NCI-H460 (cell line): ENCODE measurements around the gene HOXD1. TPM values are rescaled to one million over a fixed set of nuclear protein-coding genes. Genes with fewer than 3 reads are reported as not detected.

Source experiments
- DNase-seq: peaks from one replicate; pipeline ENCODE4 v3.0.0-alpha.2; 2016; ENCODE audit warnings: low read depth; ENCODE audit errors: extremely low read depth
- total RNA-seq: library from RNA; depleted of rRNA; stranded (reverse); fragments of >200 nt; shearing (Covaris generic); gene quantifications from 2 replicates; pipeline ENCODE4 v1.2.3, GENCODE V29; 2014

HOXD1 gene
- total RNA-seq, 1 experiment from 2014 or later = not detected

GRCh38 chr2:176178757-176179295 is 9.6 kb upstream of the HOXD1 start:
- no peak for DNase-seq

GRCh38 chr2:176181551-176181950 is 6.9 kb upstream of the HOXD1 start:
- DNase-seq = no peak

DNA sequence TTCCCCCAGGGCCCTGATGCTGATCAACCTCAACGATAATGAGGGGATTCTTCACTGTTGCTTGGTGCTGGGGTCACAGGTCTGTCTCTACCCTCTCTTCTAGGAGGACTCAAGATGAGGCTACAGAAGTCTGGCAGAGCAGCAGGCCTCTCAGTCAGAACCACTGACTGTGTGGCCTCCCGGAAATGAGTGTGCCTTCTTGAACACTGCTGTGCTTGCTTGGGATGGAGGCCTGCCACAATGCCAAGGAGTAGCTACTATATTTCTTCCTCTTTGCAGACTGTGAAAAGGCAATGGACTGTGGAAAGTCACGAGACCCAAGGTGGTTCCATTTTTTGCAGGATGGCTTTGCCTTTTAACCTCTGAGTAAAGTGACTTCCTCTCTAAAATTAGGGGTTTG is 5.8 kb upstream of the HOXD1 start:
- DNase-seq = no peak

GRCh38 chr2:176184749-176185148 is 3.7 kb upstream of the HOXD1 start:
- no peak for DNase-seq

DNA sequence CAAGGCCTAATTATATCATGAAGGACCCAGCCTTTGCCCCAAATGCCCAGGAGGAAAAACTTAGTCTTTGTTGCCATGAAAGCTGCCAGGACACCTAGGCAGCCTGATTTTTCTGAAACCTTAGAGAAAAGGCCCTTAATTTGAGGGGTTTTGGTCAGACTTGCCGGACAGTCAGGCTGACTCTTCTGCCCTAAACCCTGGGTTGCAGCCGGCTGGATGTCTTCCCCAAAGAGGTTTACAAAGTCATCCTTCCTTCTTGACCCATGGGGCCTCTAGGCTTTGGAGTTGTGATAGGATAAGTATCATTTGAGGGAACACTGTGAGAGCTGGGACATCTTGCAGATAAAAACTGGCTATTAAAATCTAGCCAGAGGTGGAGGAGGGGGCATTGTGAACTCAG is 2.4 kb upstream of the HOXD1 start:
- DNase-seq = no peak

DNA sequence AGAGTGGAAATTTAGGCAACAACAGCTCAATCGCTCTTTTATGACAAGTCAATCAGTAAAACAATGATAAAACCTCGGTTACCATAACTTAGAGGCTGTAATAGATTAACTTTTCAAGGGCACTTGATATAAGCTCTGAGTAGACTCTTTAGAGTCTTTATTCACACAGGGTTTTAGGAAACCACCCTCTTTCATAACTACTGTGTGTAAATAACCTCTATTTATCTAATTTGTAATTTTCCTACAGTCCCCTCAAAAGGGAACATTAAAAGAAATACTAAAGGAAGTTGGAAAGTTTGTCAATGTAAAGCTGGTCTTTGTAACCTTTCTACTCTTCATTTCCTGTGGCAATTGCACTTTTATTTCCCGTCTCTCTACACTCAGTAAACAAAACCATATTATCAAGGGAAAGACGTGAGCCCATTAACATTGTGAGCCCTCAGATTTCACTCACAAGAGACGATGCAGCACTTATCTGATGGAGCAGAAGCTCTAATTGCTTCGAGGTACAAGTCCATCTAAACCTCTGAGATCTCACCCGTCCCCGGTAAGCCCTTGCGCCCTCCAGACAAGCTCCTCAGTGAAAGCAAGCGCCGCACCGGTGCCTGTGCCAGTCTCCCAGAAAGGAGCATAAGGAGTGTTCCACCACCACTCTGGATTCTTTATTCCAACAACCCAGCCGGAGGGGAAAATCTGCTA is 1.1 kb upstream of the HOXD1 start:
- no peak for DNase-seq

DNA sequence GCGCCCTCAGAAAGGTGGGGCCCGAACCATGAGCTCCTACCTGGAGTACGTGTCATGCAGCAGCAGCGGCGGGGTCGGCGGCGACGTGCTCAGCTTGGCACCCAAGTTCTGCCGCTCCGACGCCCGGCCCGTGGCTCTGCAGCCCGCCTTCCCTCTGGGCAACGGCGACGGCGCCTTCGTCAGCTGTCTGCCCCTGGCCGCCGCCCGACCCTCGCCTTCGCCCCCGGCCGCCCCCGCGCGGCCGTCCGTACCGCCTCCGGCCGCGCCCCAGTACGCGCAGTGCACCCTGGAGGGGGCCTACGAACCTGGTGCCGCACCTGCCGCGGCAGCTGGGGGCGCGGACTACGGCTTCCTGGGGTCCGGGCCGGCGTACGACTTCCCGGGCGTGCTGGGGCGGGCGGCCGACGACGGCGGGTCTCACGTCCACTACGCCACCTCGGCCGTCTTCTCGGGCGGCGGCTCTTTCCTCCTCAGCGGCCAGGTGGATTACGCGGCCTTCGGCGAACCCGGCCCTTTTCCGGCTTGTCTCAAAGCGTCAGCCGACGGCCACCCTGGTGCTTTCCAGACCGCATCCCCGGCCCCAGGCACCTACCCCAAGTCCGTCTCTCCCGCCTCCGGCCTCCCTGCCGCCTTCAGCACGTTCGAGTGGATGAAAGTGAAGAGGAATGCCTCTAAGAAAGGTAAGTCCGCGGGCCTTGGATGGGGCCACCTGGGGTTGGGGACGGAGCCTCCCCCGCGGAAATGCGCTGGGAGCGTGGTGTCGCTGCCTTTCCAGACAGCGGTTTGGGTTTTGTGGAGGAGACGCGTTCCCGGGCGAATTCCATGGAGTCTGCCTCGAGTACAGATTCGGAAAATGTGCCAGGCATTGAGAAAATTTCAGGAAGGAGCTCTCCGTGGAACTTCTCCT is 559 bp downstream of the HOXD1 start:
- DNase-seq = no peak

DNA sequence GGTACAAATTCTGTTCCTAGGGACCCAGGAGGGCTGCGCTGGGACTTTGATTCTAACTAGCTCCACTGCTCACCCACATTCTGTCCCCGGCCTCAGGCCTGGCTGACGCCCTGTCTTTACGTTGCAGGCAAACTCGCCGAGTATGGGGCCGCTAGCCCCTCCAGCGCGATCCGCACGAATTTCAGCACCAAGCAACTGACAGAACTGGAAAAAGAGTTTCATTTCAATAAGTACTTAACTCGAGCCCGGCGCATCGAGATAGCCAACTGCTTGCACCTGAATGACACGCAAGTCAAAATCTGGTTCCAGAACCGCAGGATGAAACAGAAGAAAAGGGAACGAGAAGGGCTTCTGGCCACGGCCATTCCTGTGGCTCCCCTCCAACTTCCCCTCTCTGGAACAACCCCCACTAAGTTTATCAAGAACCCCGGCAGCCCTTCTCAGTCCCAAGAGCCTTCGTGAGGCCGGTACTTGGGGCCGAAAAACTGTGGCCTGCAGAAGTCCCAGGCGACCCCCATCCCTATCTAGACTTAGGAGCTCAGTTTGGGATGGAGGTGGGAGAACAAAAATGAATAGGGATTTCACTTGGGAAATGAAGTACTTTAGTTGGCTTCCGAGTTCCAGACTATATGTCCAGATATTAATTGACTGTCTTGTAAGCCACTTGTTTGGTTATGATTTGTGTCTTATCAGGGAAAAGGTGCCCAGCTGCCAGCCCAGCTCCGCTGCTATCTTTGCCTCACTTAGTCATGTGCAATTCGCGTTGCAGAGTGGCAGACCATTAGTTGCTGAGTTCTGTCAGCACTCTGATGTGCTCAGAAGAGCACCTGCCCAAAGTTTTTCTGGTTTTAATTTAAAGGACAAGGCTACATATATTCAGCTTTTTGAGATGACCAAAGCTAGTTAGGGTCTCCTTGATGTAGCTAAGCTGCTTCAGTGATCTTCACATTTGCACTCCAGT is 1.5 kb downstream of the HOXD1 start:
- DNase-seq = no peak

- no peak for DNase-seq
Measured at GRCh38 chr2:176192351-176192750, 3.9 kb downstream of the HOXD1 start.

DNA sequence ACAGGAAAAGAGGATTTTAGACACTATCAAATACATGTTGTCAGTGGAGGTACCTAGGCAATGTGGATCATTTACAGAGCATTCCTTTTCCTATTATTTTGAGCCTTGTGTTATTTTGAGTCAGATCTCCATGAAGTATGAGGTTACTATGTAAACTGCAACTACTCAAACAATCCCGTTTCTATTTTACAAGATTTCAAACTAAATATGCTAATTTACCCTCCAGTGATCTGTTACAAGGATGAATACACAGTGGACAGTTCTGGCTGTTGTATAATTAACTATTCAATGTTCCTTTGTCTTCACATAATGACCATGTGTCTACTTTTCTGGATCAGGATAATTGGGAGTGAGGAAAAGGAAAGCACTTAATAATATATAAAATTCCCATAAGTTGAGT is 4.6 kb downstream of the HOXD1 start:
- DNase-seq = no peak

GRCh38 chr2:176199902-176200301 is 11.4 kb downstream of the HOXD1 start:
- DNase-seq = no peak

DNA sequence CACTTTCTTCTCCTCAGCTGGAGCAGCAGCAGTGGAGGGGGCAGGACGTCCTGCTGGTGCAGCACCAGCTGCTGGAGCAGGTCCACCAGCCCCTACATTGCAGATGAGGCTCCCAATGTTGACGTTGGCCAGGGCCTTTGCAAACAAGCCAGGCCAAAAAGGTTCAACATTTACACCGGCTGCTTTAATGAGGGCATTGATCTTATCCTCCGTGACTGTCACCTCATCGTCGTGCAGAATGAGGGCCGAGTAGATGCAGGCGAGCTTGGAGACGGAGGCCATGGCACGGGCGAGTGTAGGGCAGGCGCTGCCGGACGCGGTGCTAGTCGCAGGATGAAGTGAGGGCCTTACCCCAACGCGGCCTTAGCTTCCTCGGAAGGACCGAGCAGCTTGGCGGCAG is 12.5 kb downstream of the HOXD1 start:
- no peak for DNase-seq

- DNase-seq = no peak
Measured at GRCh38 chr2:176202491-176202890, 14.0 kb downstream of the HOXD1 start.

GRCh38 chr2:176205126-176205525 is 16.7 kb downstream of the HOXD1 start:
- DNase-seq = no peak

DNA sequence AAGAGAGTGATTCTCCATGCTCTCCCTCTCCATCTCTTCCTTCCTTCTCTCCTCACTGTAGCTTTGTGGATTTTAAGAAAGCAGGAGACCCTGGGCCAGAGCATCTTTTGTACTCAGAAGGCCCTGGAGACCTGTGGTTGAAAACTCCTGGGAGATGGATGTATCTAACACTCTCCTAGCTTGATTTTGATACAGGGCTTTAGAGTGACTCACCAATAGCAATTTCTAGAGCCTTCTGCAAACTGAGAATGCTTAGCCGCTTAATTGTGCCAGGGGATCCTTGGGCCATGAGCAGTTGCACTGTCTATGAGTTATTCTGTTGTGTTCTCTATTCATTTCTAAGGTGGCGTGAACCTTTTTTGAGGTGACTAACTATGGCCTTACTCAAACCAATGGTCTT is 17.7 kb downstream of the HOXD1 start:
- no peak for DNase-seq

DNA sequence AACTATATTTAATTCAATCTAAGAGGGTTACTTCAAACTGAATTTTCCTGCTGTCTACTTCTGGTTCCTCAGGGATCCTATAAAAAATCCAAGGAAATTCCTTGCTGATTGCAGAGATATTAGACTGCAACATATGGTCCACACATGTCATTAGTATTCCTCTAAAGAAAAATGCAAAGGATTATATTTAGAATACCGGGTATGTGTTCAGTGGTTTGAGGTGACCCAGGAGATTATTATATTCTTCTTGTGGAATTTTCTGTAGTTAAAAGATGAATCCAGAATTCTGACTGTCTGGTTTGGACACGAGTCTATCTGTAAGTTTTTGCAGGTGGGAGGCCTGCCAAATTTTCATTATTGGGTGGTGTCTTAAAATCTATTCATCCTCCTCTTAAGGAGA is 18.2 kb downstream of the HOXD1 start:
- DNase-seq = no peak

DNA sequence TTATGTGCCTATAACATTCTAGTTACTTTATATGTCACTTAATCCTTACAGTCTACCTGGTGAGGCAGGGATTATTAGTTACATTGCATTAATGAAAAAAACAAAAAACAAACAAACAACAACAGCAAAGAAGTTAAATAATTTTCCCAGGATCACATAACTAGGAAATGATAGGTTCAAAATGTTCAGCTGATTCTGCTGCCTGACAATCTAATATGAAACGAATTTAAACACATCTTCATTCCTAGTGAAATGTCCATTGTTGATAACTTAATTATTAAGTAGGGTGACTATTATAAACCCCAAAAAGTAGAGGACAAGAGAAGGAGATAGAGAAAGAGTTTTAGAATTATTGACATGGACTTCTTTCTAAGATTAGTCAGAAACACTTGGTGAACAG is 22.6 kb downstream of the HOXD1 start:
- no peak for DNase-seq

DNA sequence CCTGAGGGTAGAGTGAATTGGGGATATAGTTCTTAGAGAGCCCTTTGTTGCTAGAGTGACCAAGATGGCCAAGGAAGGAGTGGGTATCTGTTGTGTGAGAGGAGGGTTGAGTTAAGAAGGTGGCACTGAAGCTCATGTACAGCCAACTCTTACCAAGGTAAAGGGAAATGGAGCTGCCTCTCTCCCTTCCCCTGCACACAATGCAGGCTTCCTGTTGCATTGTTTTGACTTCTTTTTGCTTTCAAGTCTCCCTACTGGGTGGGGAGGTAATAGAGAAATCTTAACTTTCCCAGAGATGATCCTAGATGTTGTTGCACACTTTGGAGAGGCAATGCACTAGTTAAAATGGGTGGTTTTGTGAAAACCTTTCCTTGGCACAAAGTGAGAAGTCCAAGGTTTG is 23.8 kb downstream of the HOXD1 start:
- no peak for DNase-seq

DNA sequence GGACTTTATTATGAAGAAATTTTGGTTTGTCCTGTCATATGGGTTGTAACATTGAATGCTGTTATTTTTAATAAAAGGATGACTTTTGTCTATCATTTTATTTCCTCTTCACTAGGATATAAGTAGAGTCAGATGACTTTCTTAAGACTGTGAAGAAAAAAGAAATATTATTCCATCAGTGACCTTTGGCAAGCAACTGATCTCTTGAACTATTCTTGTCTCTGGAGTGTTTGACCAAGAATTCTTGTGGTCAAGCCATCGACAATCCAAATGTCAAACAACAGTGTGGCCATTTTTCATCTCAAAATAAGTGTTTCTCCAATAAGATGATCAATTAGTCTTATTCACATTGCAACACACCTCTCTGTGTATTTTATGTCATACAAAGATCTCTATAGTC is 24.9 kb downstream of the HOXD1 start:
- DNase-seq = no peak

DNA sequence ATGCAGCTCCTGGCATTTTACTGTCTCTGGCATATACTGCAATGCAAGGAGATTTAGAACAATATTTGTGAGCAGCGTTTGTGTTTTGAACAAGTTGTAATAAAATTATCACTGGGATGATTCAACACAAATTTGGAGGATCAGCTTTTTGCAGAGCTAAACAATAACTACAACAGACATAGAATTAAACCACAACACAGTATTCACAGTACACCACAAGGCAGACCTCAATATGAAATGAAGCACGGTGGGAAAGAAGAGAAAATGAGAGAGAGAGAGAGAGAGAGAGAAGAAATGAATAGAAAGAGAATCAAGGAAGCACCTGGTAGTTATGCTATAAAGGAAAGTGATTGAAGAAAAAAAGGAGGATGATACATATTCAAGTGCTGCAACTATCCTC is 39.4 kb downstream of the HOXD1 start:
- DNase-seq = no peak

DNA sequence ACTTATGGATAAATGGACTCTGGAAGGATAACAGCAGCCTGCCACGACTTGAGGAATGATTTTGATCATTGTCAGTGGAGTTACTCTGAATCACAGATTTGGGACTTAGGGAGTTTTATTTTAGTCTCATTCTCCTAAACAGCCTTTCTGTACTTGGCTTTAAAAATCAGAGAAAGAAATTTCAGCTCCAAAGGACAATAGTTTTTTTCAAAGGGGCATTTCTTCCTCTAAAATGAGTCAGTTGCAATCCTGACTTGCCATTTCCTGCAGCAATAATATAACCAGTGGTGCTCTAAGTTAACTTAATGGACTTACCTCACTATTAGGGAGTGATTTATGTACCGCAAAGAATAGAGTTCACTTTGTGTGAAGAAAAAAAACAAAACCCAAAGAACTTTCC is 45.7 kb downstream of the HOXD1 start:
- DNase-seq = no peak
